Measurements from ENCODE around the gene C1orf167. TPM values are rescaled to one million over a fixed set of nuclear protein-coding genes. Genes with fewer than 3 reads are reported as not detected.
A peak's percentile ranks its signal among the peaks of the same experiment; 100 is the strongest.

C1orf167 gene
- polyA plus RNA-seq, 1 of the 3 experiments (the other 2 are of a cell fraction): 0.10 TPM

DNA sequence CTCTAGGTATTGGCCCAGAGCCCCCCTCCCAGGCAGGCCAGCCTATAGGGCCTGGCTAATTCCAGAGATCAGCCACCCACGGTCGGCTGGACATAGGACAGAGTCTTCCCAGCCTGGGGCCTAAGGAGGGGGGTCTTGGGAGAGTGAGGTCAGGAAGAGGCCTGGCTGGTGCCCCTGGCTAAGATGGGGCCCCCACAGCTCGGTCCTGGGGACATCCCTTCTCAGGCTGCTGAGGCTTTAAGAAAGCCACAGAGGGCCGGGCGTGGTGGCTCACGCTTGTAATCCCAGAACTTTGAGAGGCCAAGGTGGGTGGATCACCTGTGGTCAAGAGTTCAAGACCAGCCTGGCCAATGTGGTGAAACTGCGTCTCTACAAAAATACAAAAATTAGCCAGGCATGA, 2.5 kb downstream of the C1orf167 start:
- no peak for DNase-seq
- WGBS (ENCODE audit: low lambda C conversion rate): 52% methylated on average over 4 of the region's 7 CpGs
- no peaks in the 10 kb centered on the region for H3K27me3 ChIP-seq (ENCODE audit: insufficient read depth)
- H3K9me3 ChIP-seq: no peaks in the 10 kb centered on the region
- no peak overlapping the region for H3K9ac ChIP-seq
- no peaks in the 10 kb centered on the region for H3K36me3 ChIP-seq (replicated peaks in 1 of 2; ENCODE audit: control insufficient read depth in 1 of 2, insufficient read depth in 2 of 2, low read length in 1 of 2)
- no peak for TF ChIP-seq ELF1 (IDR thresholded peaks at IDR 0.05)
- no peak for TF ChIP-seq FOXJ3 (CRISPR knock-in tag; IDR thresholded peaks at IDR 0.05)
- no peak for TF ChIP-seq SIN3A (IDR thresholded peaks at IDR 0.05; ENCODE audit: borderline replicate concordance, low read depth, low read length)
- no peak for TF ChIP-seq MXI1 (IDR thresholded peaks at IDR 0.05; ENCODE audit: low read depth, low read length)
- no peak for TF ChIP-seq RCOR1 (IDR thresholded peaks at IDR 0.05; ENCODE audit: low read length)
- no peak for TF ChIP-seq TCF12 (IDR thresholded peaks at IDR 0.05)
- TF ChIP-seq, protein P1, sequence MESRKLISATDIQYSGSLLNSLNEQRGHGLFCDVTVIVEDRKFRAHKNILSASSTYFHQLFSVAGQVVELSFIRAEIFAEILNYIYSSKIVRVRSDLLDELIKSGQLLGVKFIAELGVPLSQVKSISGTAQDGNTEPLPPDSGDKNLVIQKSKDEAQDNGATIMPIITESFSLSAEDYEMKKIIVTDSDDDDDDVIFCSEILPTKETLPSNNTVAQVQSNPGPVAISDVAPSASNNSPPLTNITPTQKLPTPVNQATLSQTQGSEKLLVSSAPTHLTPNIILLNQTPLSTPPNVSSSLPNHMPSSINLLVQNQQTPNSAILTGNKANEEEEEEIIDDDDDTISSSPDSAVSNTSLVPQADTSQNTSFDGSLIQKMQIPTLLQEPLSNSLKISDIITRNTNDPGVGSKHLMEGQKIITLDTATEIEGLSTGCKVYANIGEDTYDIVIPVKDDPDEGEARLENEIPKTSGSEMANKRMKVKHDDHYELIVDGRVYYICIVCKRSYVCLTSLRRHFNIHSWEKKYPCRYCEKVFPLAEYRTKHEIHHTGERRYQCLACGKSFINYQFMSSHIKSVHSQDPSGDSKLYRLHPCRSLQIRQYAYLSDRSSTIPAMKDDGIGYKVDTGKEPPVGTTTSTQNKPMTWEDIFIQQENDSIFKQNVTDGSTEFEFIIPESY (IDR thresholded peaks at IDR 0.05; ENCODE audit: borderline replicate concordance, low read depth): no peak
- TF ChIP-seq EZH2phosphoT487 (IDR thresholded peaks at IDR 0.05; ENCODE audit: borderline replicate concordance, low read depth): no peak
- TF ChIP-seq, protein P2, sequence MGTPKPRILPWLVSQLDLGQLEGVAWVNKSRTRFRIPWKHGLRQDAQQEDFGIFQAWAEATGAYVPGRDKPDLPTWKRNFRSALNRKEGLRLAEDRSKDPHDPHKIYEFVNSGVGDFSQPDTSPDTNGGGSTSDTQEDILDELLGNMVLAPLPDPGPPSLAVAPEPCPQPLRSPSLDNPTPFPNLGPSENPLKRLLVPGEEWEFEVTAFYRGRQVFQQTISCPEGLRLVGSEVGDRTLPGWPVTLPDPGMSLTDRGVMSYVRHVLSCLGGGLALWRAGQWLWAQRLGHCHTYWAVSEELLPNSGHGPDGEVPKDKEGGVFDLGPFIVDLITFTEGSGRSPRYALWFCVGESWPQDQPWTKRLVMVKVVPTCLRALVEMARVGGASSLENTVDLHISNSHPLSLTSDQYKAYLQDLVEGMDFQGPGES (IDR thresholded peaks at IDR 0.05; ENCODE audit: low read depth, low read length): no peak
- no peaks in the 10 kb centered on the region for H3K9me2 ChIP-seq
- peak overlapping the region in 1 of 2 experiments; percentile 24; a peak in 1 of 4 replicates for H3K27ac ChIP-seq (ENCODE audit: low read depth in 2 of 2, low read length in 1 of 2)
- no peak overlapping the region for H2AFZ ChIP-seq (ENCODE audit: low read depth)
- H3K4me1 ChIP-seq (ENCODE audit: control insufficient read depth in 1 of 2, insufficient read depth in 2 of 2, low read depth in 1 of 2, low read length in 1 of 2): peaks cover 0 to 15% of the 10 kb centered on the region in 2 experiments; a peak in 1 of 4 replicates
- CTCF ChIA-PET: interaction anchor here (0.8 to 2.7 kb wide), 3 partner anchors 12 to 74 kb away, joined by 3 to 8 read pairs (median 8); no protein-coding TSS in a partner anchor
- H3K79me2 ChIP-seq (ENCODE audit: insufficient read depth): no peaks in the 10 kb centered on the region
- POLR2A ChIA-PET: no interaction called here
- H3F3A ChIP-seq (replicated peaks; ENCODE audit: insufficient read depth): no peaks in the 10 kb centered on the region
- no peak overlapping the region for H3K4me3 ChIP-seq (ENCODE audit: low read depth in 2 of 2, low read length in 1 of 2)
- no peaks in the 10 kb centered on the region for H4K20me1 ChIP-seq (ENCODE audit: insufficient read depth)
- no peak overlapping the region for H3K4me2 ChIP-seq

DNA sequence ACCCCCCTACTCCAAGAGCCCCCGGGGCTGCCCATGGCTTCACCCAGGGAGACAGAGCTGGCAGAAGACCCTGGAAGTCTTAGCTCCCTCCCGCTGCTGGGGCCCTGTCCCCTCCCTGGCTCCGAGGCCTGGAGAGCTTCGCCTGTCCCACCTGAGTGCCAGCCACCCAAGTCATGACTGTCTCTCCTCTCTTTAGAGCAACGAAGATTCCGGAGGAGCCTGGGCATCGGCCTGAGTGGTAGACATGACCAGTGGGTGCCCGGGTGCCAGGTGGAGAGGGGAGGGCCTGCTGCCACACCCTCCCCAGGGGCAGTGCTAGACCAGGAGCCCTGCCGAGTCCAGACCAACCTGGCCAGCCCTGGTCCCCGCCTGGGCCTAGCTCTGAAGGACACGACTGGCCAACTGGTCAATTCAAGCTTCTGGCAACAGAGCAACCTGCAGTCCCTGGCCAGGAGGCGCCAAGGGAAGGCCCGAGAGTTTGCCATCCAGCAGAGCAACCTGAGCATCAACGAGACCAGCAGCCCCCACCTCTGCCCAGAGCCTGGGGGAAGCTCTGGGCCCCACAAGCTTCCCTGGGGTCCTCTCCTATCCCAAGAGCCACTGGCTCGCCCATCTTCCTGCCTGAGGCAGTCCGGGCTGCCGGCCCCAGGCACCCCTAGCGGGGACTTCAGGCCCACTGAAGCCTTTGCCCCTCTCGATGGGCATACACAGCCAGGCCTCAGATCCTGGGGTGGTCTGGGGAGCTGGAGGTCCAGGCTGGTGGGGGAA, 3.9 kb downstream of the C1orf167 start:
- Histone ChIP-seq H2AFZ (ENCODE audit: low read depth) (no peak overlapping the region), H4K20me1 (ENCODE audit: insufficient read depth) (no peaks in the 10 kb centered on the region), H3K27me3 (ENCODE audit: insufficient read depth) (no peaks in the 10 kb centered on the region), H3K36me3 (replicated peaks in 1 of 2; ENCODE audit: control insufficient read depth in 1 of 2, insufficient read depth in 2 of 2, low read length in 1 of 2) (no peaks in the 10 kb centered on the region), H3F3A (replicated peaks; ENCODE audit: insufficient read depth) (no peaks in the 10 kb centered on the region), H3K9ac (no peak overlapping the region), H3K9me3 (no peaks in the 10 kb centered on the region), H3K9me2 (no peaks in the 10 kb centered on the region), H3K4me1 (ENCODE audit: control insufficient read depth in 1 of 2, insufficient read depth in 2 of 2, low read depth in 1 of 2, low read length in 1 of 2) (peaks cover 0 to 15% of the 10 kb centered on the region in 2 experiments; a peak in 1 of 4 replicates), H3K4me2 (no peak overlapping the region), H3K4me3 (ENCODE audit: low read depth in 2 of 2, low read length in 1 of 2) (no peak overlapping the region), H3K79me2 (ENCODE audit: insufficient read depth) (no peaks in the 10 kb centered on the region), H3K27ac (ENCODE audit: low read depth in 2 of 2, low read length in 1 of 2) (no peak overlapping the region)
- POLR2A ChIA-PET: no interaction called here
- 54% methylated on average over 3 of the region's 19 CpGs for WGBS (ENCODE audit: low lambda C conversion rate)
- CTCF ChIA-PET: interaction anchor here (0.9 to 2.7 kb wide), 9 partner anchors 9 to 728 kb away, joined by 3 to 8 read pairs (median 3); partner anchors contain the start of gene FBXO6
- no peak for DNase-seq
- TF ChIP-seq JUND (IDR thresholded peaks at IDR 0.05): no peak
- no peak for TF ChIP-seq POLR2AphosphoS5 (IDR thresholded peaks at IDR 0.05; ENCODE audit: low read depth, low read length)
- no peak for TF ChIP-seq CHD2 (IDR thresholded peaks at IDR 0.05; ENCODE audit: low read length, partially characterized antibody)
- no peak for TF ChIP-seq RXRA (IDR thresholded peaks at IDR 0.05; ENCODE audit: borderline replicate concordance, low read depth)
- TF ChIP-seq, protein P1 (IDR thresholded peaks at IDR 0.05; ENCODE audit: borderline replicate concordance, low read depth): no peak
- TF ChIP-seq SIN3A (IDR thresholded peaks at IDR 0.05; ENCODE audit: borderline replicate concordance, low read depth, low read length): no peak
- no peak for TF ChIP-seq GABPA (IDR thresholded peaks at IDR 0.05; ENCODE audit: low read depth)
- TF ChIP-seq, protein P3, sequence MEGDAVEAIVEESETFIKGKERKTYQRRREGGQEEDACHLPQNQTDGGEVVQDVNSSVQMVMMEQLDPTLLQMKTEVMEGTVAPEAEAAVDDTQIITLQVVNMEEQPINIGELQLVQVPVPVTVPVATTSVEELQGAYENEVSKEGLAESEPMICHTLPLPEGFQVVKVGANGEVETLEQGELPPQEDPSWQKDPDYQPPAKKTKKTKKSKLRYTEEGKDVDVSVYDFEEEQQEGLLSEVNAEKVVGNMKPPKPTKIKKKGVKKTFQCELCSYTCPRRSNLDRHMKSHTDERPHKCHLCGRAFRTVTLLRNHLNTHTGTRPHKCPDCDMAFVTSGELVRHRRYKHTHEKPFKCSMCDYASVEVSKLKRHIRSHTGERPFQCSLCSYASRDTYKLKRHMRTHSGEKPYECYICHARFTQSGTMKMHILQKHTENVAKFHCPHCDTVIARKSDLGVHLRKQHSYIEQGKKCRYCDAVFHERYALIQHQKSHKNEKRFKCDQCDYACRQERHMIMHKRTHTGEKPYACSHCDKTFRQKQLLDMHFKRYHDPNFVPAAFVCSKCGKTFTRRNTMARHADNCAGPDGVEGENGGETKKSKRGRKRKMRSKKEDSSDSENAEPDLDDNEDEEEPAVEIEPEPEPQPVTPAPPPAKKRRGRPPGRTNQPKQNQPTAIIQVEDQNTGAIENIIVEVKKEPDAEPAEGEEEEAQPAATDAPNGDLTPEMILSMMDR (IDR thresholded peaks at IDR 0.05): no peak
- TF ChIP-seq, protein P4, sequence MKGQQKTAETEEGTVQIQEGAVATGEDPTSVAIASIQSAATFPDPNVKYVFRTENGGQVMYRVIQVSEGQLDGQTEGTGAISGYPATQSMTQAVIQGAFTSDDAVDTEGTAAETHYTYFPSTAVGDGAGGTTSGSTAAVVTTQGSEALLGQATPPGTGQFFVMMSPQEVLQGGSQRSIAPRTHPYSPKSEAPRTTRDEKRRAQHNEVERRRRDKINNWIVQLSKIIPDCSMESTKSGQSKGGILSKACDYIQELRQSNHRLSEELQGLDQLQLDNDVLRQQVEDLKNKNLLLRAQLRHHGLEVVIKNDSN (IDR thresholded peaks at IDR 0.05; ENCODE audit: borderline replicate concordance, low read depth): no peak
- no peak for TF ChIP-seq GATA2 (CRISPR knock-in tag; IDR thresholded peaks at IDR 0.05)
- TF ChIP-seq RFX5 (IDR thresholded peaks at IDR 0.05; ENCODE audit: low read length): no peak
- no peak for TF ChIP-seq YY1 (IDR thresholded peaks at IDR 0.05; ENCODE audit: low read depth)
- TF ChIP-seq MXI1 (IDR thresholded peaks at IDR 0.05; ENCODE audit: low read depth, low read length): no peak

All from SK-N-SH (cell line).